Measurements from ENCODE around the gene RNF39.

The RNF39 gene

DNA sequence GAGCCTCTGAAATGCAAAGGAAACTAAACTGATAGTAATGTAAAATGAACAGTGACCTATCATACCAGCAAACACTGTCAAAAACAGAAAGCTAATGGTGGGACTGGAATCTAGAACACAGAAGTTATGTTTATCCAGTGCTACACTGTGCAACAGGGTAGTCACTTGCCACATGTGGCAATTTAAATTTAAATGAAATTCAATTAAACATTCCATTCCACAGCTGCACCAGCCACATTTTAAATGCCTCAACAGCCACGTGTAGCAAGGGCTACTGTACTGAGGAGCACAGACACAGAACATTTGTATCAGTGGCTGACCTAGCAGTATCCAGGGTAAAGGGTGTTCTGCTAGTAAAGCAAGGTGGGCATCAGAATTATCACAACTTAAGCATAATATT lies 20.1 kb downstream of the RNF39 start:
- TF ChIP-seq, protein P1, sequence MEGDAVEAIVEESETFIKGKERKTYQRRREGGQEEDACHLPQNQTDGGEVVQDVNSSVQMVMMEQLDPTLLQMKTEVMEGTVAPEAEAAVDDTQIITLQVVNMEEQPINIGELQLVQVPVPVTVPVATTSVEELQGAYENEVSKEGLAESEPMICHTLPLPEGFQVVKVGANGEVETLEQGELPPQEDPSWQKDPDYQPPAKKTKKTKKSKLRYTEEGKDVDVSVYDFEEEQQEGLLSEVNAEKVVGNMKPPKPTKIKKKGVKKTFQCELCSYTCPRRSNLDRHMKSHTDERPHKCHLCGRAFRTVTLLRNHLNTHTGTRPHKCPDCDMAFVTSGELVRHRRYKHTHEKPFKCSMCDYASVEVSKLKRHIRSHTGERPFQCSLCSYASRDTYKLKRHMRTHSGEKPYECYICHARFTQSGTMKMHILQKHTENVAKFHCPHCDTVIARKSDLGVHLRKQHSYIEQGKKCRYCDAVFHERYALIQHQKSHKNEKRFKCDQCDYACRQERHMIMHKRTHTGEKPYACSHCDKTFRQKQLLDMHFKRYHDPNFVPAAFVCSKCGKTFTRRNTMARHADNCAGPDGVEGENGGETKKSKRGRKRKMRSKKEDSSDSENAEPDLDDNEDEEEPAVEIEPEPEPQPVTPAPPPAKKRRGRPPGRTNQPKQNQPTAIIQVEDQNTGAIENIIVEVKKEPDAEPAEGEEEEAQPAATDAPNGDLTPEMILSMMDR (IDR thresholded peaks at IDR 0.05; ENCODE audit: unreplicated experiment in 3 of 3): no peak
- Mint-ChIP-seq H3K27me3 (ENCODE audit: low read depth) (peaks cover under 1% of the 10 kb centered on the region), H3K27ac (no peak overlapping the region), H3K4me1 (peaks cover 1% of the 10 kb centered on the region), H3K9me3 (no peaks in the 10 kb centered on the region), H3K36me3 (ENCODE audit: low read depth) (peaks cover 8% of the 10 kb centered on the region), H3K4me3 (no peak overlapping the region)

DNA sequence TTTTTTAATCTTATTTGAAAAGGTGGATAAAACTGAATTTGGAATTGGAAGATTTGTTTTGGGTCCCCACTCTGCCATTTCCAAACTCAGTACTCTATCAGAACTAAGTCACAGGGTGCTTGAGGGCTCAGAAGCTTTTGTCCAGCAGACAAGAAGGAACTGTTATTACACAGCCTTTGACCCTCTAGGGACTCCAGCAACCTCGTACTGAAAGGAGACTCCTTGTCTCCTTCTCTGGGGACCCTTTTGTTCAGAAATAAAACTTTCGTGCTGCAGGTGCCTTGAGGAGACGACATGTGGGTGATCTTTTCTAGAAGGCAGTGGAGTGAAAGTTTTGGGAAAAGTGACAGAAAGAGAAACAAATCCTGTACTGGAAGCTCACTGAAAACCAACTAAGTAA lies 21.9 kb downstream of the RNF39 start:
- H3K4me3 Mint-ChIP-seq: no peak overlapping the region
- no peak overlapping the region for H3K27ac Mint-ChIP-seq
- peaks cover 8% of the 10 kb centered on the region for H3K36me3 Mint-ChIP-seq (ENCODE audit: low read depth)
- H3K27me3 Mint-ChIP-seq (ENCODE audit: low read depth): no peaks in the 10 kb centered on the region
- no peaks in the 10 kb centered on the region for H3K9me3 Mint-ChIP-seq
- no peaks in the 10 kb centered on the region for H3K4me1 Mint-ChIP-seq
- TF ChIP-seq, protein P1 (IDR thresholded peaks at IDR 0.05; ENCODE audit: unreplicated experiment in 3 of 3): no peak

DNA sequence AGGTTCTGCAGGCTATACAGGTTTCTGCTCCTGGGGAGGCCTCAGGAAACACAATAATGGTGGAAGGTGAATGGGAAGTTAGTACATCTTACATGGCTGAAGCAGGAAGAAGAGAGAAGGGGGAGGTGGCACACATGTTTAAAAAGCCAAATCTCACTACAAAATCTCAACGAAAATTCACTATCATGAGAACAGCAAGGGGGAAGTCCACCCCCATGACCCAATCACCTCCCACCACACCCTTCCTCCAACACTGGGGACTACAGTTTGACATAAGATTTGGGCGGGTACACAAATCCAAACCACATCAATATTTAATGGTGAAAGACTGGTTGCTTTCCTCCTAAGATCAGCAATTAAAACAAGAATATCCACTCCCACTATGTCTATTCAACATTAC lies 28.3 kb downstream of the RNF39 start:
- TF ChIP-seq, protein P1 (IDR thresholded peaks at IDR 0.05; ENCODE audit: unreplicated experiment in 3 of 3): no peak

DNA sequence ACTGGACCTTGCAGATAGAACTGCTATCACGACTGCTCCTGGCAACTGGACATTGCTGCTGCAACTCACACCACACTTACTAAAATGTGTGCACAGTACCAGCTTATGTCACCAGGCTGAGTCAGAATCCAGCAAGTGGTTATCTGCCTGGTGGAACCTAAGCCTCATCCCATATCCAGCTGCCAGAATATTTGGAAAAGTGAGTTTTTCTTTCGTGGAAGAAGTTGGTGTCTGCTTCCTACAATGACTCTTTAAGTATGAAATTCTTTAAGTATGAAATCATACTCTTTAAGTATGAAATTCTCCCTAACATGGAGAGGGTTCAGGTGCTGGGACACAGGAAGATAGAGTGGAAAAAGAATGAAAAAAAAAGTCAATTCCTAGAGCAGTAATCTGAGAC lies 30.9 kb downstream of the RNF39 start:
- Mint-ChIP-seq H3K4me3 (no peak overlapping the region), H3K27ac (no peak overlapping the region), H3K27me3 (ENCODE audit: low read depth) (no peaks in the 10 kb centered on the region), H3K9me3 (no peaks in the 10 kb centered on the region), H3K4me1 (peaks cover 15% of the 10 kb centered on the region), H3K36me3 (ENCODE audit: low read depth) (no peaks in the 10 kb centered on the region)
- TF ChIP-seq, protein P1 (IDR thresholded peaks at IDR 0.05; ENCODE audit: unreplicated experiment in 3 of 3): no peak

More for the DNA sequence above, 28.3 kb downstream of the RNF39 start:
- H3K4me1 Mint-ChIP-seq: peaks cover 12% of the 10 kb centered on the region
- H3K36me3 Mint-ChIP-seq (ENCODE audit: low read depth): no peaks in the 10 kb centered on the region
- H3K4me3 Mint-ChIP-seq: no peak overlapping the region
- H3K27ac Mint-ChIP-seq: no peak overlapping the region
- H3K9me3 Mint-ChIP-seq: no peaks in the 10 kb centered on the region
- H3K27me3 Mint-ChIP-seq (ENCODE audit: low read depth): no peaks in the 10 kb centered on the region

DNA sequence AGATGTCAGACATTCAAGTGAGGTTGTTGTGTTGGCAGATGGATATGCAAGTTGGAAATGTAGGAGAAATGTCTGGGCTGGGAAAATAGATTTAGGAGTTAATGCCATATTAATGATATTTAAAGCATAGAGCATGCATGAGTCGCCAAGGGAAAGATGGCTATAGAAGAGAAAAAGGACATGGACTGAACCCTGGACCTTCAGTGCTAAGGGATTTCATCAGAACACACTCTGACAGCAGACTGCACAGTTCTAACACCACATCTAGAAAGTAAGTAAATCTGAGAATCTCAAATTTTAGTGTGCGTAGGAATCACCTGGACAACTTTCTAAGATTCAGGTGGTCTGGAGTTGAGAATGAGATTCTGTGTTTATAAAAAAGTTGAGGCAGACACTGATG lies 31.8 kb downstream of the RNF39 start:
- no peak overlapping the region for H3K4me3 Mint-ChIP-seq
- H3K36me3 Mint-ChIP-seq (ENCODE audit: low read depth): no peaks in the 10 kb centered on the region
- H3K4me1 Mint-ChIP-seq: peaks cover 15% of the 10 kb centered on the region
- no peaks in the 10 kb centered on the region for H3K27me3 Mint-ChIP-seq (ENCODE audit: low read depth)
- H3K27ac Mint-ChIP-seq: no peak overlapping the region
- H3K9me3 Mint-ChIP-seq: no peaks in the 10 kb centered on the region
- TF ChIP-seq, protein P1 (IDR thresholded peaks at IDR 0.05; ENCODE audit: unreplicated experiment in 3 of 3): no peak

DNA sequence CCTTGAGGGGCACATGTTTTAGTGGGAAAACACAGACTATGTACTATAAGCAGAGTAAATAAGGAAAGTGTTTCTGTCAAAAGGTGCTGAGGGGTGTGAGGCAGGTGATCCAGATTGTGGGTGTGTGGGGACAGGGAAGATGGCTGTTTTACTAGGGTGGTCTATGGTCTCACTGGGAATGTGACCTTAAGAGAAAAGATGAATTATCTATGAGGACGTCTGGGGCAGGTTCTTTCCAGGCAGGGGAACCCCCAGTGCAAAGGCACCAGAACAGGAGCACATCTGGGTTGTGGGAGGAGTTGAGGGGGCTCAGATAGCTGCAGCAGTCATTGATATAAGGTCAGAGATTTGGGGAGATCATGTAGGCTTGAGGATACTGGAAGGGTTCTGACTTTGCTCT lies 32.7 kb downstream of the RNF39 start:
- no peak overlapping the region for H3K27ac Mint-ChIP-seq
- TF ChIP-seq, protein P1 (IDR thresholded peaks at IDR 0.05; ENCODE audit: unreplicated experiment in 3 of 3): no peak
- H3K4me1 Mint-ChIP-seq: peaks cover 15% of the 10 kb centered on the region
- no peaks in the 10 kb centered on the region for H3K36me3 Mint-ChIP-seq (ENCODE audit: low read depth)
- no peaks in the 10 kb centered on the region for H3K9me3 Mint-ChIP-seq
- no peaks in the 10 kb centered on the region for H3K27me3 Mint-ChIP-seq (ENCODE audit: low read depth)
- H3K4me3 Mint-ChIP-seq: no peak overlapping the region

Measured in nephron (organoid).